HG02885 (cell line): Measurements from ENCODE around the gene SFI1.
"Not testable (repeated sequence)": the region's sequence is repeated elsewhere in the genome, so short reads cannot be mapped to it uniquely, and the experiment has no call there.

Experiments used
- ATAC-seq: cut with Tn5 transposase; IDR thresholded peaks from one replicate; pipeline ENCODE4 v1.9.1; 2021; ENCODE audit warnings: mild to moderate bottlenecking; ENCODE audit not compliant: unreplicated experiment, poor library complexity

The SFI1 gene, protein sequence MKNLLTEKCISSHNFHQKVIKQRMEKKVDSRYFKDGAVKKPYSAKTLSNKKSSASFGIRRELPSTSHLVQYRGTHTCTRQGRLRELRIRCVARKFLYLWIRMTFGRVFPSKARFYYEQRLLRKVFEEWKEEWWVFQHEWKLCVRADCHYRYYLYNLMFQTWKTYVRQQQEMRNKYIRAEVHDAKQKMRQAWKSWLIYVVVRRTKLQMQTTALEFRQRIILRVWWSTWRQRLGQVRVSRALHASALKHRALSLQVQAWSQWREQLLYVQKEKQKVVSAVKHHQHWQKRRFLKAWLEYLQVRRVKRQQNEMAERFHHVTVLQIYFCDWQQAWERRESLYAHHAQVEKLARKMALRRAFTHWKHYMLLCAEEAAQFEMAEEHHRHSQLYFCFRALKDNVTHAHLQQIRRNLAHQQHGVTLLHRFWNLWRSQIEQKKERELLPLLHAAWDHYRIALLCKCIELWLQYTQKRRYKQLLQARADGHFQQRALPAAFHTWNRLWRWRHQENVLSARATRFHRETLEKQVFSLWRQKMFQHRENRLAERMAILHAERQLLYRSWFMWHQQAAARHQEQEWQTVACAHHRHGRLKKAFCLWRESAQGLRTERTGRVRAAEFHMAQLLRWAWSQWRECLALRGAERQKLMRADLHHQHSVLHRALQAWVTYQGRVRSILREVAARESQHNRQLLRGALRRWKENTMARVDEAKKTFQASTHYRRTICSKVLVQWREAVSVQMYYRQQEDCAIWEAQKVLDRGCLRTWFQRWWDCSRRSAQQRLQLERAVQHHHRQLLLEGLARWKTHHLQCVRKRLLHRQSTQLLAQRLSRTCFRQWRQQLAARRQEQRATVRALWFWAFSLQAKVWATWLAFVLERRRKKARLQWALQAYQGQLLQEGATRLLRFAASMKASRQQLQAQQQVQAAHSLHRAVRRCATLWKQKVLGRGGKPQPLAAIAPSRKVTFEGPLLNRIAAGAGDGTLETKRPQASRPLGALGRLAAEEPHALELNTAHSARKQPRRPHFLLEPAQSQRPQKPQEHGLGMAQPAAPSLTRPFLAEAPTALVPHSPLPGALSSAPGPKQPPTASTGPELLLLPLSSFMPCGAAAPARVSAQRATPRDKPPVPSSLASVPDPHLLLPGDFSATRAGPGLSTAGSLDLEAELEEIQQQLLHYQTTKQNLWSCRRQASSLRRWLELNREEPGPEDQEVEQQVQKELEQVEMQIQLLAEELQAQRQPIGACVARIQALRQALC

GRCh38 chr22:31496007-31496734 lies at the start of gene SFI1:
Gene SFI1, plus strand, starts transcription at chr22:31496536. Its CDS starts 11,749 bp downstream, at chr22:31508285.
- ATAC-seq: peak; percentile 79

DNA sequence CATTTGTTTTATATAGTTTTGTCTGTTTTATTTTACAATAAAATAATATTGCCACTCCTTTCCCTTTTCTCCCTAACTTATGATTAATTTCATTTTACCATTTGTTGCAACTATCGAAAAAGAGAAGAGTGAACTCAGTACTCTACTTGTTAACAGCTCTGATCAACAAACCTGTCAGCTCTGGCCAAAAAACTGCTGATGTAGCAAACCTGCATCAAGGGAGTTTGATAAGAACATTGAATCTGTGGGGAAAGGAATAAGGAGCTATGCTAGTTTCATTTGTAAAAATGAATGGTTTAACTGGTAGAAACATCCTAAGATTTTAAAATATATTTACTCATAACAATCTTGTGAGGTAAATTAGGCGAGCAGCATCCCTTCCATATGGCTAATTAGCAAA lies 49.6 kb upstream of the SFI1 start:
- ATAC-seq: no peak

DNA sequence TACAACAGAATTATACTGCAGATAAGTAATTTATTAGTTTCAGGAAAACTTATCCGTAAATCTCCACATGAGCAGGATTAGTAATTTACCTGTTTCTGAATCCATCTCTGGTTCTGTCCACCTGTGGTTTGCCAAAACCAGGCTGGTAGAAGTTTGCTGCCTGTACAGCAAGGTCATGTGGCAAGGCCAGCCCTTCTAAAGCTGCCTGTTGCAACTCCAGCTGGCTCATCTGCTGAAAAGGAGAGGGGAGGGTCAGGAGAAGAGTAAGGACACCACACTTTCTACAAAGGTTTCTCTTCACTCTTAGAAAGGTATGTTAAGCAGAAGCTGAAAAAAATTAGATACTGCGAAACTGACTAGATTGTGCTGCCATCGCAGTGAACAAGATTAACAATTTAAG lies 49.0 kb upstream of the SFI1 start:
- ATAC-seq: no peak

DNA sequence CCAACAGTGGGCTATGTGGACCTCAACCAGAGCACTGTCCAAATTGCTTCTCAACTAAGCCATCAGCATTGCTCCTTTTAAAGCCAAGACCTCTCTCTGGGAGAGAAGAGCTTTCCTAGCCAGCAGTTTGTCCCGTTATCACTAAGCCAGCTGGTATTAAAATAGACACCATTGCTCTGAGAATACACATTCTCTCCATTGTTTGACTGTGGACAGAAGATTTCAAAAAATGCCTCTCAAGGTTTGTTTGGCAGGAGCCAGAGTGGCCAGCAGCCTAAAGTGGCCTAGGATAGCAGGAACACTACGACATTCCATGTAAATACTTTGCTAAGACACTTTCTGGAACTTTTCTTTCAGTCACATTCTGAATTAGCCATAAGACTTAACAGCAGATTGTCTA lies 48.0 kb upstream of the SFI1 start:
- ATAC-seq: no peak

- ATAC-seq: no peak
Measured at GRCh38 chr22:31449506-31449905, 46.8 kb upstream of the SFI1 start.

GRCh38 chr22:31451709-31452571 lies 44.4 kb upstream of the SFI1 start:
- ATAC-seq: no peak

DNA sequence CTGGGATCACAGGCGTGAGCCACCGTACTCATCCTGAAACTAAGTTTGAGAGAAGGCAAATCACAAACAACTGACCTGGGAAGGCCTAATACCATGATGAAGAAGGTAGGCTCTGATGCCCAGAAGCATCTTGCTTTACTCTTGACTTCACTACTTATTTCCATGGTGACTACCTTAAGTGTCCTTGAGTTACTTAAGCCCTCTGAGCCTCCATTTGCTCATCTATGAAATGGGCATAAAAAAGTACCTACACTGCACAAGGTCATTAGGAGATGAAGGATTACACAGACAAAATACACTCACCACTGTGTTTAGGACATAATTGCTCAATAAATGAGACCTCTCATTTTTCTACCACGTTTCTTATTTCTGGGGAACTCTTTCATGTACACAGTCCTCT lies 34.6 kb upstream of the SFI1 start:
- ATAC-seq: no peak

- no peak for ATAC-seq
Measured at GRCh38 chr22:31465307-31465706, 31.0 kb upstream of the SFI1 start.

- ATAC-seq: no peak
Measured at GRCh38 chr22:31474743-31475142, 21.6 kb upstream of the SFI1 start.

DNA sequence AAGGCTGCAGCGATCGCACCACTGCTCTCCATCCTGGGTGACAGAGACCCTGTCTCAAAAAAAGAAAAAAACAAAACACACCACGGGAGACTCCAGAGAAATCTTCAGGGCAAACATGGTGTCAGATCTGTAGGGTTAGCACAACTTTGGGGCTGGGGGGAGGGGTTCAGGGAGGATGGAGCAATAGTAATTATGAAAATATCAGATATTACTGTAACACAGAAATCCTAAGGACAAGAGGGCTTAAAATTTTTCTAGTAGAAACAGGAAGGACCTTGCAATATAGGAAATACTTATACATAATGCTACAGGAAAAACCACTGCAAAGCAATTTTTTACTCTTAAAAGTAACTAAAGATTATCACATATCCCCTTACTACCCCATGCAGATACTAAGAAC lies 20.5 kb upstream of the SFI1 start:
- no peak for ATAC-seq

- ATAC-seq: peak; percentile 69
Measured at GRCh38 chr22:31477329-31477728, 19.0 kb upstream of the SFI1 start.

DNA sequence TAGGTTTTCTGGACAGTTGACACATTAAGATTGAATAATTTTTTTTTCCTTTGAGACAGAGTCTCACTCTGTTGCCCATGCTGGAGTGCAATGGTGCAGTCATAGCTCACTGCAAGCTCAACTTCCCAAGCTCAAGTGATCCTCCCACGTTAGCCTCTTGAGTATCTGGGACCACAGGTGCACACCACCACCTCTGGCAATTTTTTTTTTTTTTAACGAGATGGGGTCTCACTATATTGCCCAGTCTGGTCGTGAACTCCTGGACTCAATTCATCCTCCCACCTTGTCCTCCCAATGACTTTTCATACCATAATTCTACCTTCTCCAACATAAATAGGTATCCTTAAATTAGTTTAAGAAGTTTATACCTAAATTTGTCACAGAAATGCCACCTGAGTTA lies 15.2 kb upstream of the SFI1 start:
- ATAC-seq: no peak

DNA sequence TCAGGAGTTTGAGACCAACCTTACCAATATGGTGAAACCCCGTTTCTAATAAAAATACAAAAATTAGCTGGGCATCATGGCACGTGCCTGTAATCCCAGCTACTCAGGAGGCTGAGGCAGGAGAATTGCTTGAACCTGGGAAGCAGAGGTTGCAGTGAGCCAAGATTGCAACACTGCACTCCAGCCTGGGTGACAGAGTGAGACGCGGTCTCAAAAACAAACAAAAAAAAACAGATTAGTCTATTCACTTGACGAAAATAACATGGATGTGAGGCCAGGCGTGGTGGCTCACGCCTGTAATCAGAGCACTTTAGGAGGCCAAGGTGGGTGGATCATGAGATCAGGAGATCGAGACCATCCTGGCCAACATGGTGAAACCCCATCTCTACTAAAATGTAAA lies 13.9 kb upstream of the SFI1 start:
- ATAC-seq: not testable (repeated sequence)

- not testable (repeated sequence) for ATAC-seq
Measured at GRCh38 chr22:31486369-31486768, 10.0 kb upstream of the SFI1 start.

- ATAC-seq: no peak
Measured at GRCh38 chr22:31486951-31487350, 9.4 kb upstream of the SFI1 start.

GRCh38 chr22:31488346-31488883 lies 7.9 kb upstream of the SFI1 start:
- ATAC-seq: no peak

- ATAC-seq: peak; percentile 10
Measured at GRCh38 chr22:31488988-31489617, 7.2 kb upstream of the SFI1 start.
